A549 (cell line): ENCODE data around the gene NEK11.

Experiments used
- CTCF ChIP-seq: fragments of >200 bp; sonication (Bioruptor Twin); formaldehyde crosslinking; IDR thresholded peaks from 3 replicates; pipeline ENCODE4 v1.5.1; 2016
- EP300 ChIP-seq, 2 experiments: fragments of >200 bp; sonication (Bioruptor Twin); formaldehyde crosslinking; IDR thresholded peaks; 2 replicates in 1 of 2; 3 replicates in 1 of 2; pipeline ENCODE4 v1.6.1; 2016 to 2017
- ESRRA ChIP-seq: fragments of 150-350 bp; IDR thresholded peaks from 2 replicates; pipeline ENCODE4 v1.6.1; 2014; ENCODE audit warnings: mild to moderate bottlenecking, low read length, borderline replicate concordance
- GATA3 ChIP-seq: IDR thresholded peaks from 2 replicates; pipeline ENCODE4 v1.6.1; 2012; ENCODE audit warnings: borderline replicate concordance
- HDAC2 ChIP-seq: fragments of 200-600 bp; sonication (generic); IDR thresholded peaks from 2 replicates; pipeline ENCODE4 v1.6.1; 2016
- MAX ChIP-seq: IDR thresholded peaks from 2 replicates; pipeline ENCODE4 v1.6.1; 2012
- MAZ ChIP-seq: fragments of 150-350 bp; IDR thresholded peaks from 2 replicates; pipeline ENCODE4 v1.6.1; 2014; ENCODE audit warnings: antibody characterized with exemption, low read depth, low read length, borderline replicate concordance
- MYC ChIP-seq: IDR thresholded peaks from 2 replicates; pipeline ENCODE4 v1.6.1; 2012; ENCODE audit warnings: mild to moderate bottlenecking, inconsistent platforms, low read length, improper control_type of control experiment, borderline replicate concordance
- POLR2A ChIP-seq: IDR thresholded peaks from 2 replicates; pipeline ENCODE4 v1.6.1; 2012; ENCODE audit warnings: mild to moderate bottlenecking, low read length
- RARB ChIP-seq: fragments of 250-450 bp; sonication (Bioruptor Pico); IDR thresholded peaks from 2 replicates; pipeline ENCODE4 v1.8.0; 2021; ENCODE audit warnings: mild to moderate bottlenecking, moderate library complexity
- REST ChIP-seq: fragments of 200-600 bp; sonication (generic); IDR thresholded peaks from 2 replicates; pipeline ENCODE4 v1.6.1; 2016; ENCODE audit warnings: antibody characterized with exemption, mild to moderate bottlenecking, moderate library complexity
- RNF2 ChIP-seq: fragments of 200-600 bp; sonication (generic); IDR thresholded peaks from 2 replicates; pipeline ENCODE4 v1.6.1; 2016; ENCODE audit warnings: low read depth, mild to moderate bottlenecking, antibody characterized with exemption, moderate library complexity, borderline replicate concordance
- USF2 ChIP-seq: fragments of 450-650 bp; IDR thresholded peaks from 2 replicates; pipeline ENCODE4 v1.6.1; 2014; ENCODE audit warnings: antibody characterized with exemption
- ZFP36 ChIP-seq: fragments of 450-650 bp; IDR thresholded peaks from 2 replicates; pipeline ENCODE4 v1.6.1; 2014; ENCODE audit warnings: borderline replicate concordance; ENCODE audit not compliant: partially characterized antibody

GRCh38 chr3:131082246-131082645 is 55.6 kb downstream of the NEK11 start:
- TF ChIP-seq CTCF = no peak
- TF ChIP-seq POLR2A = no peak
- no peak for TF ChIP-seq REST
- no peak for TF ChIP-seq USF2
- no peak for TF ChIP-seq RNF2
- TF ChIP-seq HDAC2 = no peak
- no peak for TF ChIP-seq EP300 (IDR thresholded peaks at IDR 0.05)
- no peak for TF ChIP-seq MAX
- TF ChIP-seq GATA3 = no peak
- no peak for TF ChIP-seq MAZ
- no peak for TF ChIP-seq ZFP36
- no peak for TF ChIP-seq ESRRA
- no peak for TF ChIP-seq MYC
- TF ChIP-seq RARB (CRISPR knock-in tag) = no peak
